ENCODE results near the gene ZNF254. TPM values are rescaled to one million over a fixed set of nuclear protein-coding genes. Genes with fewer than 3 reads are reported as not detected.
A peak's percentile ranks its signal among the peaks of the same experiment; 100 is the strongest.

Gene ZNF254
- total and polyA plus RNA-seq, 9 of the 15 experiments (the other 6 are each of a cell fraction or from before 2014, with no cell fraction given), result 10.7 to 22.1 (median 14.2) TPM

GRCh38 chr19:24086974-24087595, at the start of gene ZNF254 (continued):
- no peak for TF ChIP-seq AFF1 (IDR thresholded peaks at IDR 0.05; ENCODE audit: low read depth in 1 of 2, partially characterized antibody in 2 of 2)
- no peak for TF ChIP-seq MEF2A (IDR thresholded peaks at IDR 0.05; ENCODE audit: control insufficient read depth, low read depth, low read length)
- TF ChIP-seq ZZZ3 (IDR thresholded peaks at IDR 0.05), result no peak
- TF ChIP-seq ETS2 (tag; IDR thresholded peaks at IDR 0.05; ENCODE audit: borderline replicate concordance, poor library complexity, severe bottlenecking), result no peak
- no peak for TF ChIP-seq XRCC5 (IDR thresholded peaks at IDR 0.05; ENCODE audit: low read depth, low read length)
- TF ChIP-seq RERE (CRISPR knock-in tag; IDR thresholded peaks at IDR 0.05; ENCODE audit: borderline replicate concordance), result no peak
- no peak for TF ChIP-seq CCAR2 (IDR thresholded peaks at IDR 0.05; ENCODE audit: low read depth, low read length)
- TF ChIP-seq KLF13 (tag; IDR thresholded peaks at IDR 0.05; ENCODE audit: borderline replicate concordance, low read depth), result no peak
- TF ChIP-seq PHB (CRISPR knock-in tag; IDR thresholded peaks at IDR 0.05), result 0 out of 2 replicates have a peak, but pooled peaks have one; percentile 37
- no peak for TF ChIP-seq CREBBP (IDR thresholded peaks at IDR 0.05; ENCODE audit: low read depth, low read length)
- no peak for TF ChIP-seq TCF15 (CRISPR knock-in tag; IDR thresholded peaks at IDR 0.05)
- no peak for TF ChIP-seq ZBTB8A (IDR thresholded peaks at IDR 0.05; ENCODE audit: partially characterized antibody)
- TF ChIP-seq MECOM (CRISPR knock-in tag; IDR thresholded peaks at IDR 0.05), result no peak
- TF ChIP-seq STAT5A (IDR thresholded peaks at IDR 0.05; ENCODE audit: borderline replicate concordance, low read length), result no peak
- no peak for TF ChIP-seq ZNF146 (CRISPR knock-in tag; IDR thresholded peaks at IDR 0.05; ENCODE audit: unreplicated experiment)
- TF ChIP-seq ZNF512 (tag; IDR thresholded peaks at IDR 0.05), result no peak

Data from K562 (cell line).